Ishikawa (cell line): ENCODE data around the gene TTLL10.

ENCODE experiments used
- CEBPB ChIP-seq: IDR thresholded peaks from 2 replicates; pipeline ENCODE4 v1.6.1; 2012
- CREB1 ChIP-seq: IDR thresholded peaks from 2 replicates; pipeline ENCODE4 v1.6.1; 2012; ENCODE audit warnings: low read depth
- TAF1 ChIP-seq: IDR thresholded peaks from 2 replicates; pipeline ENCODE4 v1.6.1; 2012; ENCODE audit warnings: low read depth, mild to moderate bottlenecking
- YY1 ChIP-seq: IDR thresholded peaks from 2 replicates; pipeline ENCODE4 v1.6.1; 2012; ENCODE audit warnings: low read depth
- TF ChIP-seq, protein P1 (sequence below): IDR thresholded peaks from 2 replicates; pipeline ENCODE4 v1.6.1; 2012; ENCODE audit warnings: low read depth, mild to moderate bottlenecking

DNA sequence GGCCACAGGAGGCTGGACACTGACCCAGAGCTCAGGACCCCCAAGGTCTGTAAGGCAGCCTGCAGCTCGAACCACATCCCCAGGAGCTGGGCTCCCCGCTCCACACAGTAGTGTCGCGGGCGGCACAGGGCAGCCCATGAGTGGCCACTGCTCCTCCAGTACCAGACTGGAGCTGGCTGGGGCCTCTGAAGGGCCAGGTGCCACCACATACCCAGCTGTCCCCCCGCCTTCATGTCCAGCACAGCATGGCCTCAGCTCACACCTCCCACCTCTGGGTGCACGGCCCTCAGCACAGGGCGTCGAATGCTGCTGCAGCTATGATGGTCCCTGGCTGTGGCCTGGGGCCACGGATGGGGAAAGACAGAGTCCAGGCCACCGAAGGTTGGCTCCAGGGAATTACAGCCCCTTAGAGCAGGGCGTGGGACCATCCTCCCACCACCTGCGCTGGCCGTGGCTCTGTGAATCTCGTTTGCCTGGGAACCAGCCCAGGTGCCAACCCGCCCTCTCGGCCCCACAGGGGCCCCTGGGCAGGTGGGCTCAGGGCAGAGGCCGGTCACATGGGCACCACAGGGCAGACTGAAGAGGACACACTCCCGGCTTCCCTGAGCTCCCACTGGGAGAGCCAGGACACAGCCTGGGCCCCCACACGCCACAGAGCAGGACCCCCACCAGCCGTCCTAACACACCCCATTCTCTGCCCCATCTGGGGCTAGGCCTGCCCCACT is 42.4 kb downstream of the TTLL10 start:
- TF ChIP-seq, protein P1, sequence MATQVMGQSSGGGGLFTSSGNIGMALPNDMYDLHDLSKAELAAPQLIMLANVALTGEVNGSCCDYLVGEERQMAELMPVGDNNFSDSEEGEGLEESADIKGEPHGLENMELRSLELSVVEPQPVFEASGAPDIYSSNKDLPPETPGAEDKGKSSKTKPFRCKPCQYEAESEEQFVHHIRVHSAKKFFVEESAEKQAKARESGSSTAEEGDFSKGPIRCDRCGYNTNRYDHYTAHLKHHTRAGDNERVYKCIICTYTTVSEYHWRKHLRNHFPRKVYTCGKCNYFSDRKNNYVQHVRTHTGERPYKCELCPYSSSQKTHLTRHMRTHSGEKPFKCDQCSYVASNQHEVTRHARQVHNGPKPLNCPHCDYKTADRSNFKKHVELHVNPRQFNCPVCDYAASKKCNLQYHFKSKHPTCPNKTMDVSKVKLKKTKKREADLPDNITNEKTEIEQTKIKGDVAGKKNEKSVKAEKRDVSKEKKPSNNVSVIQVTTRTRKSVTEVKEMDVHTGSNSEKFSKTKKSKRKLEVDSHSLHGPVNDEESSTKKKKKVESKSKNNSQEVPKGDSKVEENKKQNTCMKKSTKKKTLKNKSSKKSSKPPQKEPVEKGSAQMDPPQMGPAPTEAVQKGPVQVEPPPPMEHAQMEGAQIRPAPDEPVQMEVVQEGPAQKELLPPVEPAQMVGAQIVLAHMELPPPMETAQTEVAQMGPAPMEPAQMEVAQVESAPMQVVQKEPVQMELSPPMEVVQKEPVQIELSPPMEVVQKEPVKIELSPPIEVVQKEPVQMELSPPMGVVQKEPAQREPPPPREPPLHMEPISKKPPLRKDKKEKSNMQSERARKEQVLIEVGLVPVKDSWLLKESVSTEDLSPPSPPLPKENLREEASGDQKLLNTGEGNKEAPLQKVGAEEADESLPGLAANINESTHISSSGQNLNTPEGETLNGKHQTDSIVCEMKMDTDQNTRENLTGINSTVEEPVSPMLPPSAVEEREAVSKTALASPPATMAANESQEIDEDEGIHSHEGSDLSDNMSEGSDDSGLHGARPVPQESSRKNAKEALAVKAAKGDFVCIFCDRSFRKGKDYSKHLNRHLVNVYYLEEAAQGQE, result no peak
- no peak for TF ChIP-seq CEBPB
- no peak for TF ChIP-seq YY1
- TF ChIP-seq TAF1, result no peak
- no peak for TF ChIP-seq CREB1
